Neuronal stem cell (in vitro differentiated cells): ENCODE data around the gene DLG1.

Experiments used
- DNase-seq: peaks from one replicate; pipeline ENCODE4 v3.0.0-alpha.2; 2013; ENCODE audit warnings: low spot score
- H2AFZ ChIP-seq: one replicate; pipeline ENCODE4 v1.6.1; 2013; ENCODE audit warnings: mild to moderate bottlenecking, low read length, inconsistent platforms
- H2AK5ac ChIP-seq: 2 replicates; pipeline ENCODE4 v1.6.1; 2013; ENCODE audit warnings: low read depth, mild to moderate bottlenecking, inconsistent platforms, low read length, moderate library complexity, mixed read lengths
- H2BK120ac ChIP-seq: 2 replicates; pipeline ENCODE4 v1.6.1; 2013; ENCODE audit warnings: low read depth, mild to moderate bottlenecking, inconsistent platforms, low read length, moderate library complexity, mixed read lengths
- H2BK12ac ChIP-seq: one replicate; pipeline ENCODE4 v1.6.1; 2013; ENCODE audit warnings: low read length, inconsistent platforms
- H2BK15ac ChIP-seq: 2 replicates; pipeline ENCODE4 v1.6.1; 2013; ENCODE audit warnings: mild to moderate bottlenecking, low read length, inconsistent platforms, mixed read lengths
- H2BK5ac ChIP-seq: one replicate; pipeline ENCODE4 v1.6.1; 2013; ENCODE audit warnings: inconsistent platforms, mild to moderate bottlenecking, low read length, moderate library complexity
- H3K14ac ChIP-seq: one replicate; pipeline ENCODE4 v1.6.1; 2013; ENCODE audit warnings: low read length, inconsistent platforms
- H3K18ac ChIP-seq: 2 replicates; pipeline ENCODE4 v1.6.1; 2013; ENCODE audit warnings: low read length, inconsistent platforms
- H3K23ac ChIP-seq: 2 replicates; pipeline ENCODE4 v1.6.1; 2013; ENCODE audit warnings: low read depth, mild to moderate bottlenecking, mixed read lengths, low read length, inconsistent platforms; ENCODE audit not compliant: poor library complexity
- H3K27ac ChIP-seq: replicated peaks from 3 replicates; pipeline ENCODE4 v1.5.1; 2013; ENCODE audit warnings: low read length, inconsistent platforms
- H3K27me3 ChIP-seq, 3 experiments: 2 replicates each; pipeline ENCODE4 v1.6.1; 2013; ENCODE audit warnings: low read length in 3 of 3, mild to moderate bottlenecking in 2 of 3, inconsistent platforms in 1 of 3, low read depth in 1 of 3, mixed read lengths in 1 of 3, moderate library complexity in 1 of 3; ENCODE audit not compliant: control insufficient read depth in 3 of 3, insufficient read depth in 3 of 3
- H3K36me3 ChIP-seq, 2 donors: replicated peaks in 1 of 2; 2 replicates each; pipeline ENCODE4 v1.6.1; 2013; ENCODE audit warnings: low read length in 2 of 2; ENCODE audit not compliant: control insufficient read depth in 2 of 2, insufficient read depth in 2 of 2
- H3K4ac ChIP-seq: 2 replicates; pipeline ENCODE4 v1.6.1; 2013; ENCODE audit warnings: inconsistent platforms, mild to moderate bottlenecking, low read length, moderate library complexity
- H3K4me1 ChIP-seq, 2 donors: 1 replicate in 1 of 2; 2 replicates in 1 of 2; pipeline ENCODE4 v1.6.1; 2013; ENCODE audit warnings: low read length in 2 of 2, low read depth in 1 of 2; ENCODE audit not compliant: control insufficient read depth in 2 of 2, insufficient read depth in 1 of 2
- H3K4me2 ChIP-seq: one replicate; pipeline ENCODE4 v1.6.1; 2013; ENCODE audit warnings: mild to moderate bottlenecking, low read length, inconsistent platforms; ENCODE audit not compliant: insufficient read depth, poor library complexity, severe bottlenecking
- H3K4me3 ChIP-seq, 2 donors: 2 replicates each; pipeline ENCODE4 v1.5.1; 2013; ENCODE audit warnings: low read length in 2 of 2, mild to moderate bottlenecking in 2 of 2, inconsistent platforms in 1 of 2, moderate library complexity in 1 of 2
- H3K79me1 ChIP-seq: one replicate; pipeline ENCODE4 v1.6.1; 2013; ENCODE audit warnings: low read depth, mild to moderate bottlenecking, inconsistent platforms, low read length, moderate library complexity
- H3K9ac ChIP-seq: one replicate; pipeline ENCODE4 v1.6.1; 2013; ENCODE audit warnings: mild to moderate bottlenecking, low read depth, low read length, inconsistent platforms; ENCODE audit not compliant: poor library complexity
- H3K9me3 ChIP-seq, 2 donors: replicated peaks in 1 of 2; 2 replicates each; pipeline versions ENCODE3 to v1.6.1; 2013; ENCODE audit warnings: low read length in 2 of 2, mild to moderate bottlenecking in 2 of 2, inconsistent platforms in 1 of 2, low read depth in 1 of 2, mixed read lengths in 1 of 2, moderate library complexity in 1 of 2; ENCODE audit not compliant: control insufficient read depth in 2 of 2, insufficient read depth in 1 of 2
- H4K8ac ChIP-seq: one replicate; pipeline ENCODE4 v1.6.1; 2013; ENCODE audit warnings: low read depth, mild to moderate bottlenecking, inconsistent platforms, low read length, moderate library complexity
- H4K91ac ChIP-seq: one replicate; pipeline ENCODE4 v1.6.1; 2013; ENCODE audit warnings: low read length, low read depth, mild to moderate bottlenecking, inconsistent platforms; ENCODE audit not compliant: poor library complexity
- WGBS, 2 donors: extraction: QIAGEN DNeasy Blood & Tissue Kit; methylation state at CpG; one replicate each; pipeline ENCODE4 v1.1.7; 2013; ENCODE audit warnings: missing lambda C conversion rate in 2 of 2, mixed read lengths in 1 of 2; ENCODE audit not compliant: insufficient read length in 2 of 2, insufficient replicate concordance in 1 of 2; ENCODE audit errors: extremely low coverage in 2 of 2; 5-methylcytosine and 5-hydroxymethylcytosine counted together

The DLG1 gene

DNA sequence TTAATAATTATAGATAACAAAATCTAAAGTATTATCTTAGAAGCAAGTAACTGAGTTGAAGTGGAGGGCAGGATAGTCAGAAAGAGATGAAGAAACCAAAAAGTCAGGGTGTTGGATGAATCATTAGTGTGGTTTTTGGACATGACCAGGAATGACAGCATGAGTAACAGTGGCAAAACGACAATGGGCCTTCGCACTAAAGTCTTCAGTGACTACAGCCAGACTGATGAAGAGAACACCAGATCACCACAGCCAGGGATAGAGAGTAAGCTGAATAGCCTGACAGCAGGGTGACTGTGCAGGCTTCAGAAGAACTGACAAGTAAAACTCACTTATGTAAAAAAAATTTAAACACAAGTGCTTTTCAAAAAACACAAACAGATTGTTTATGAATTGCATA, 172.8 kb downstream of the DLG1 start:
- Histone ChIP-seq H2BK5ac (no peak overlapping the region), H3K4me3 (no peak overlapping the region), H4K8ac (no peak overlapping the region), H2AFZ (no peak overlapping the region), H3K4ac (no peak overlapping the region), H3K4me1 (peaks cover 0 to 3% of the 10 kb centered on the region in 2 donors), H3K18ac (no peak overlapping the region), H3K9ac (no peak overlapping the region), H3K79me1 (no peaks in the 10 kb centered on the region), H2BK12ac (no peak overlapping the region), H2AK5ac (no peak overlapping the region), H3K4me2 (no peak overlapping the region), H3K14ac (no peak overlapping the region), H2BK15ac (no peak overlapping the region), H3K9me3 (peaks cover 0 to 3% of the 10 kb centered on the region in 2 donors), H3K27ac (no peak overlapping the region), H3K27me3 (no peaks in the 10 kb centered on the region), H3K36me3 (peaks cover 0 to 65% of the 10 kb centered on the region in 2 donors), H2BK120ac (no peak overlapping the region), H3K23ac (no peak overlapping the region), H4K91ac (no peak overlapping the region)
- WGBS, 2 donors: no CpG with 5 or more reads among the region's 2 CpGs
- DNase-seq: no peak

DNA sequence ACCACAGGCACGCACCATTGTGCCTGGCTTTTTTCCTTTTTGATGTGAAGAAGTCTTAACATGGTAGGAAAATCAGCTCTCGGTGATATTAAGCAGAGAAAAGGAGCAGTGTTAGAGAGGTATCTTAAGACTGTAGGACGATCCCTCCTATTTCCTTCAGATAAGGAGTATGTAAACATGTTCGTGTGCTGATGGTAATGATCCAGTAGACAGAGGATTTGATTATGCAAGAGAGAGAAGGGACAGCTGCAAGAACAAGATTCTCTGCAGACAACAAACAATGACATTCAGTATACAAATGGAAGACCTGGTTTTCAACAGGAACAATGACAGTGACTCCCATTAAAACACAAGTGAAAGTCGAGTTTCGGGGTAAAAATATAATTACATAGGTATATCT, 173.7 kb downstream of the DLG1 start:
- no peak overlapping the region for H2BK120ac ChIP-seq
- no peak overlapping the region for H2BK15ac ChIP-seq
- H3K4me2 ChIP-seq: no peak overlapping the region
- H3K4me3 ChIP-seq: no peak overlapping the region
- no peak overlapping the region for H3K23ac ChIP-seq
- H3K4me1 ChIP-seq: peaks cover 0 to 3% of the 10 kb centered on the region in 2 donors
- no peak overlapping the region for H3K18ac ChIP-seq
- H2BK5ac ChIP-seq: no peak overlapping the region
- no peak for DNase-seq
- H2AK5ac ChIP-seq: no peak overlapping the region
- H3K79me1 ChIP-seq: no peaks in the 10 kb centered on the region
- no peak overlapping the region for H2AFZ ChIP-seq
- peaks cover 0 to 3% of the 10 kb centered on the region in 2 donors for H3K9me3 ChIP-seq
- no peak overlapping the region for H4K8ac ChIP-seq
- no peak overlapping the region for H2BK12ac ChIP-seq
- WGBS, 2 donors: no CpG with 5 or more reads among the region's 6 CpGs
- no peak overlapping the region for H3K27ac ChIP-seq
- peaks cover 0 to 56% of the 10 kb centered on the region in 2 donors for H3K36me3 ChIP-seq
- H3K27me3 ChIP-seq: no peaks in the 10 kb centered on the region
- no peak overlapping the region for H3K9ac ChIP-seq
- H4K91ac ChIP-seq: no peak overlapping the region
- no peak overlapping the region for H3K14ac ChIP-seq
- H3K4ac ChIP-seq: no peak overlapping the region

DNA sequence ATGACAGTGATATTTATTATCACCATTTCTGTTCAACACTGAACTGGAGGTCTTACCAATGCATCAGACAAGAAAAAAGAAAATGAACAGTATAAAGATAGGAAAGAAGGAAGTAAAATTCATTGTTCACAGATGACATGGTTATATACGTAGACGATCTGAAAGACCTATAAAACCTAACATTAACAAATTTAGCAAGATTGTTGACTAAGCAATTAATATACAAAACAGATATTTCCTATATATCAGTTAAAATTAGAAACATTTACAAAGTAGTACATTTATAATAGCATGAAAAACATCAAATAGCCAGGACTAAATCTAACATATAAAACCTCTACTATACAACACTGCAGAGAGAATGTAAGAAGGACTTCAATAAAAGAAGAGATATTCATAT, 176.0 kb downstream of the DLG1 start:
- Histone ChIP-seq H4K91ac (no peak overlapping the region), H3K4ac (no peak overlapping the region), H4K8ac (no peak overlapping the region), H3K9ac (no peak overlapping the region), H3K4me1 (peaks cover 0 to 3% of the 10 kb centered on the region in 2 donors), H3K27me3 (no peaks in the 10 kb centered on the region), H3K23ac (no peak overlapping the region), H2BK120ac (no peak overlapping the region), H3K27ac (no peak overlapping the region), H3K4me2 (no peak overlapping the region), H2BK12ac (no peak overlapping the region), H2BK5ac (no peak overlapping the region), H3K4me3 (no peak overlapping the region), H3K14ac (no peak overlapping the region), H3K79me1 (no peaks in the 10 kb centered on the region), H3K36me3 (peaks cover 0 to 44% of the 10 kb centered on the region in 2 donors), H2AFZ (no peak overlapping the region), H2BK15ac (no peak overlapping the region), H2AK5ac (no peak overlapping the region), H3K18ac (no peak overlapping the region), H3K9me3 (no peaks in the 10 kb centered on the region)
- WGBS, 2 donors: no CpG with 5 or more reads among the region's 2 CpGs
- DNase-seq: no peak

DNA sequence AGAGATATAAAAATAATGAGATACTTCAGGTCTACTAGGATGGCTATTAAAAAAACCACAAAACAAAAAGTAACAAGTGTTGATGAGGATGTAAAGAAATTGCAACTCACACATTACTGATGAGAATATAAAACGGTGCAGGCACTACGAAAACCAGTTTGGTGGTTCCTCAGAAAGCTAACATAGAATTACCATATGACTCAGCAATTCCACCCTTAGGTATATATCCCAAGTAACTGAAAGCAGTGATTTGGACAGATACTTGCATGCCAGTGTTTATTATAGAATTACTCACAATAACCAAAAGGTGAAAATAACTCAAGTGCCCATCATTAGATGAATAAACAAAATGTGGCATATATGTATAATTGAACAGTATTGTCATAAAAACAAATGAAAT, 181.3 kb downstream of the DLG1 start:
- H3K4me3 ChIP-seq: no peak overlapping the region
- H4K91ac ChIP-seq: no peak overlapping the region
- H3K23ac ChIP-seq: no peak overlapping the region
- no peak overlapping the region for H3K18ac ChIP-seq
- H4K8ac ChIP-seq: no peak overlapping the region
- no peak overlapping the region for H3K14ac ChIP-seq
- no peak overlapping the region for H2AFZ ChIP-seq
- H3K4me1 ChIP-seq: no peaks in the 10 kb centered on the region
- no peaks in the 10 kb centered on the region for H3K79me1 ChIP-seq
- no peak overlapping the region for H3K27ac ChIP-seq
- H3K36me3 ChIP-seq: peaks cover 2 to 58% of the 10 kb centered on the region in 2 donors
- DNase-seq: no peak
- H2BK15ac ChIP-seq: no peak overlapping the region
- no CpG with 5 or more reads among the region's 2 CpGs for WGBS, 2 donors
- no peak overlapping the region for H3K4ac ChIP-seq
- no peaks in the 10 kb centered on the region for H3K27me3 ChIP-seq
- H2AK5ac ChIP-seq: no peak overlapping the region
- H3K9ac ChIP-seq: no peak overlapping the region
- no peak overlapping the region for H2BK5ac ChIP-seq
- no peak overlapping the region for H2BK120ac ChIP-seq
- H2BK12ac ChIP-seq: no peak overlapping the region
- no peak overlapping the region for H3K4me2 ChIP-seq
- H3K9me3 ChIP-seq: peaks cover 0 to 3% of the 10 kb centered on the region in 2 donors
